Stomach (tissue), 4 donors: Measurements from ENCODE around the gene POC1B.

Experiments
- EP300 ChIP-seq: sonication (generic); formaldehyde crosslinking; IDR thresholded peaks from one replicate; pipeline ENCODE4 v1.6.1; 2017; ENCODE audit warnings: antibody characterized with exemption
- POLR2A ChIP-seq, 4 donors: fragments of 450-650 bp; IDR thresholded peaks; one replicate each; pipeline ENCODE4 v1.6.1; 2016; ENCODE audit warnings: antibody characterized with exemption in 4 of 4, control low read depth in 2 of 4, mild to moderate bottlenecking in 1 of 4, moderate library complexity in 1 of 4
- TF ChIP-seq, protein P1 (sequence below), 7 experiments: fragments of 450-650 bp in 4 of 7; fragments of 200-600 bp in 3 of 7; sonication (generic) in 3 of 7; IDR thresholded peaks; one replicate each; pipeline ENCODE4 v1.5.1; 2016 to 2019; ENCODE audit warnings: antibody characterized with exemption in 7 of 7, control low read depth in 2 of 7, mild to moderate bottlenecking in 1 of 7

DNA sequence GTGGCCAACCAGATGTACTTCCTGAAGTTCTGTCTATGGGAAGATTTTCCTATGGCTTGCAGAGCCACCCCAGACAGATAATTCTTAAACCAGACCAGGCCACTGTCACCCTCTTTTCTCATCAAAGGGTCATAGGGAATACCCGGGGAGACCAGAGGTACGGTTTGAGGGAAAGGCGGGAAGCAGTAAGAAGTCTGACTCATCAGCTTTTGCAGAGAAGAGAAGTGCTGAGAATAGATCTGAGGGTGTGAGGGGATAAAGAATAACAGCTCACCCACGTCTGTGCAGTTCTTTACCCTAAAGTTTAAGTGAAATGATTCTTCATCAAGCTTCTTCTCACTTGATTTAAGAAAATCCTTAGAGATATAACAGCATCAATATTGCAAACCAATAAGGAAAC, 21.3 kb upstream of the POC1B start:
- TF ChIP-seq, protein P1, sequence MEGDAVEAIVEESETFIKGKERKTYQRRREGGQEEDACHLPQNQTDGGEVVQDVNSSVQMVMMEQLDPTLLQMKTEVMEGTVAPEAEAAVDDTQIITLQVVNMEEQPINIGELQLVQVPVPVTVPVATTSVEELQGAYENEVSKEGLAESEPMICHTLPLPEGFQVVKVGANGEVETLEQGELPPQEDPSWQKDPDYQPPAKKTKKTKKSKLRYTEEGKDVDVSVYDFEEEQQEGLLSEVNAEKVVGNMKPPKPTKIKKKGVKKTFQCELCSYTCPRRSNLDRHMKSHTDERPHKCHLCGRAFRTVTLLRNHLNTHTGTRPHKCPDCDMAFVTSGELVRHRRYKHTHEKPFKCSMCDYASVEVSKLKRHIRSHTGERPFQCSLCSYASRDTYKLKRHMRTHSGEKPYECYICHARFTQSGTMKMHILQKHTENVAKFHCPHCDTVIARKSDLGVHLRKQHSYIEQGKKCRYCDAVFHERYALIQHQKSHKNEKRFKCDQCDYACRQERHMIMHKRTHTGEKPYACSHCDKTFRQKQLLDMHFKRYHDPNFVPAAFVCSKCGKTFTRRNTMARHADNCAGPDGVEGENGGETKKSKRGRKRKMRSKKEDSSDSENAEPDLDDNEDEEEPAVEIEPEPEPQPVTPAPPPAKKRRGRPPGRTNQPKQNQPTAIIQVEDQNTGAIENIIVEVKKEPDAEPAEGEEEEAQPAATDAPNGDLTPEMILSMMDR (IDR thresholded peaks at IDR 0.05) = no peak
- TF ChIP-seq EP300 = no peak
- TF ChIP-seq POLR2A (IDR thresholded peaks at IDR 0.05) = no peak
